GM10266 (cell line): Measurements from ENCODE around the gene SFXN4.

Experiments used
- DNase-seq: peaks from one replicate; pipeline ENCODE4 v3.0.0; 2012; ENCODE audit errors: extremely low spot score
- CTCF ChIP-seq: IDR thresholded peaks from 2 replicates; pipeline ENCODE4 v1.5.1; 2012; ENCODE audit warnings: mild to moderate bottlenecking, low read depth; ENCODE audit not compliant: control insufficient read depth, insufficient read depth; ENCODE audit errors: missing control alignments

The SFXN4 gene

GRCh38 chr10:119167041-119167440, 1.5 kb upstream of the SFXN4 start:
- TF ChIP-seq CTCF = no peak
- DNase-seq = no peak

GRCh38 chr10:119166564-119166963, 1.1 kb upstream of the SFXN4 start:
- no peak for DNase-seq
- no peak for TF ChIP-seq CTCF

- DNase-seq = no peak
- TF ChIP-seq CTCF = no peak
Observed at GRCh38 chr10:119166118-119166500, 595 bp upstream of the SFXN4 start.

- DNase-seq = no peak
- TF ChIP-seq CTCF = no peak
Observed at GRCh38 chr10:119162452-119163092, 2.9 kb downstream of the SFXN4 start.

GRCh38 chr10:119161680-119162451, 3.6 kb downstream of the SFXN4 start:
- no peak for TF ChIP-seq CTCF
- DNase-seq = no peak

- no peak for TF ChIP-seq CTCF
- no peak for DNase-seq
Observed at GRCh38 chr10:119159332-119159731, 6.2 kb downstream of the SFXN4 start.

- no peak for TF ChIP-seq CTCF
- no peak for DNase-seq
Observed at GRCh38 chr10:119153661-119154060, 11.9 kb downstream of the SFXN4 start.
